ENCODE results near the gene DHRS7B. TPM values are rescaled to one million over a fixed set of nuclear protein-coding genes. Genes with fewer than 3 reads are reported as not detected.

DHRS7B gene
- total RNA-seq, 1 donor from 2014 or later: 20.2 TPM

DNA sequence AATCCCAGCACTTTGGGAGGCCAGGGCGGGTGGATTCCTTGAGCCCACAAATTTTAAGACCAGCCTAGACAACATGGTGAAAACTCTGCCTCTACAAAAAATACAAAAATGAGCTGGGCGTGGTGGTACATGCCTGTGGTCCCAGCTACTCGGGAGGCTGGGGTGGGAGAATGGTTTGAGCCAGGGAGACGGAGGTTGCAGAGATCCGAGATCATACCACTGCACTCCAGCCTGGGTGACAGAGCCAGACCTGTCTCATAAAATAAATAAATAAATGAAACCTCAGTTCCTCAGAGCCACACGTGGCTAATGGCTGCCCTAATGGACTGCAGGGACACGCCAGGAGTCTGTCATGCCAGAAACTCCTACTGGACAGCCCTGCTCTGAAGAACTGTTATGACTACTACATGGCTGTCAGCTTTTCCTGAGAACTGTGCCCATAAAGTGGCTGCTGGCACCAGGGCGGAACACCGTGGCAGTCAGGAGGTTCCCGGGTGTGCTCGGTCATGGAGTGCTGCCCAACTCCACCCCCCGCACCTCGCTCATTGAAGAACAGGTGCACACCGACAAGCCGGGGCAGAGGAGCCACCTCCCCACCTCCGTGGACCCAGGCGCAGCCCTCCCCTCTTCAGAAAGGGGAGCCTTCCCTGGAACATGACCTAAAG lies 82.9 kb downstream of the DHRS7B start:
- H3K4me3 Mint-ChIP-seq (ENCODE audit: unreplicated experiment): no peak overlapping the region
- H3K27me3 Mint-ChIP-seq (ENCODE audit: low read depth): no peaks in the 10 kb centered on the region
- no peaks in the 10 kb centered on the region for H3K9me3 Mint-ChIP-seq (ENCODE audit: low read depth)
- no peak for DNase-seq (ENCODE audit: low spot score)
- H3K36me3 Mint-ChIP-seq (ENCODE audit: low read depth): peaks cover 2% of the 10 kb centered on the region
- peak overlapping the region; percentile 49 for H3K27ac Mint-ChIP-seq (ENCODE audit: unreplicated experiment)
- TF ChIP-seq, protein P1, sequence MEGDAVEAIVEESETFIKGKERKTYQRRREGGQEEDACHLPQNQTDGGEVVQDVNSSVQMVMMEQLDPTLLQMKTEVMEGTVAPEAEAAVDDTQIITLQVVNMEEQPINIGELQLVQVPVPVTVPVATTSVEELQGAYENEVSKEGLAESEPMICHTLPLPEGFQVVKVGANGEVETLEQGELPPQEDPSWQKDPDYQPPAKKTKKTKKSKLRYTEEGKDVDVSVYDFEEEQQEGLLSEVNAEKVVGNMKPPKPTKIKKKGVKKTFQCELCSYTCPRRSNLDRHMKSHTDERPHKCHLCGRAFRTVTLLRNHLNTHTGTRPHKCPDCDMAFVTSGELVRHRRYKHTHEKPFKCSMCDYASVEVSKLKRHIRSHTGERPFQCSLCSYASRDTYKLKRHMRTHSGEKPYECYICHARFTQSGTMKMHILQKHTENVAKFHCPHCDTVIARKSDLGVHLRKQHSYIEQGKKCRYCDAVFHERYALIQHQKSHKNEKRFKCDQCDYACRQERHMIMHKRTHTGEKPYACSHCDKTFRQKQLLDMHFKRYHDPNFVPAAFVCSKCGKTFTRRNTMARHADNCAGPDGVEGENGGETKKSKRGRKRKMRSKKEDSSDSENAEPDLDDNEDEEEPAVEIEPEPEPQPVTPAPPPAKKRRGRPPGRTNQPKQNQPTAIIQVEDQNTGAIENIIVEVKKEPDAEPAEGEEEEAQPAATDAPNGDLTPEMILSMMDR (IDR thresholded peaks at IDR 0.05): no peak
- H3K4me1 Mint-ChIP-seq (ENCODE audit: low read depth): peaks cover 44% of the 10 kb centered on the region

DNA sequence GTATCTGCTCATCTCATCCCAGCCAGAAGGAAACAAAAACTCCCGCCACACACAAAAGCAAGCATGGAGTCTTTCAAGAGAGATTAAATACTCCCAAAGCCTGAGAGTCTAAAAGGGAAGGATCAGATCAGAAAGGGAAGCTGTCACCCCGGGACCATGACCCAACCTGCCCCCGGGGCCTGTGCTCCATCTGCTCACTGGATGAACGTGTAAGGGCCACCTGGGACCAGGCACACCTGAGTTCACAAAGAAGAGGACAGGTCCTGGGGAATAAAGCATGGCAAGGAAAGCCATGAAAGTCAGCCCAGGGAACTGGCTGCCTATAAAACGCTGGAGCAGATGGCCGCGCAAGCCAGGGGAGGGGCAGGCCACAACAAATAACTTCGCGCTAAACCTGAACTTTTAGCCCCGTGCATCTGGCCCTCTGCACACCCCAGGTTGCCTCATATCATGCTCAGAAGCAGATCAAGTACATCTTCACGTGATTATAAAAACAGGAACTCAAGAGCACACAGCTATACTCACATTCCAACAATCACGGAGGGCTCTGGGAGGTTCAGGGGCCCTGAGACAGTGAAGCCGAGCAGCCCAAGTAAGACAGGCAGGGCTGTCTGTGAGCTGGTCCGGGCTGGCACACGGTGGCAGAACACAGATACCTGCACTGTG lies 83.8 kb downstream of the DHRS7B start:
- H3K4me1 Mint-ChIP-seq (ENCODE audit: low read depth): peaks cover 44% of the 10 kb centered on the region
- no peak overlapping the region for H3K4me3 Mint-ChIP-seq (ENCODE audit: unreplicated experiment)
- TF ChIP-seq, protein P1 (IDR thresholded peaks at IDR 0.05): no peak
- H3K36me3 Mint-ChIP-seq (ENCODE audit: low read depth): peaks cover 2% of the 10 kb centered on the region
- no peaks in the 10 kb centered on the region for H3K27me3 Mint-ChIP-seq (ENCODE audit: low read depth)
- no peaks in the 10 kb centered on the region for H3K9me3 Mint-ChIP-seq (ENCODE audit: low read depth)
- DNase-seq (ENCODE audit: low spot score): no peak
- no peak overlapping the region for H3K27ac Mint-ChIP-seq (ENCODE audit: unreplicated experiment)

DNA sequence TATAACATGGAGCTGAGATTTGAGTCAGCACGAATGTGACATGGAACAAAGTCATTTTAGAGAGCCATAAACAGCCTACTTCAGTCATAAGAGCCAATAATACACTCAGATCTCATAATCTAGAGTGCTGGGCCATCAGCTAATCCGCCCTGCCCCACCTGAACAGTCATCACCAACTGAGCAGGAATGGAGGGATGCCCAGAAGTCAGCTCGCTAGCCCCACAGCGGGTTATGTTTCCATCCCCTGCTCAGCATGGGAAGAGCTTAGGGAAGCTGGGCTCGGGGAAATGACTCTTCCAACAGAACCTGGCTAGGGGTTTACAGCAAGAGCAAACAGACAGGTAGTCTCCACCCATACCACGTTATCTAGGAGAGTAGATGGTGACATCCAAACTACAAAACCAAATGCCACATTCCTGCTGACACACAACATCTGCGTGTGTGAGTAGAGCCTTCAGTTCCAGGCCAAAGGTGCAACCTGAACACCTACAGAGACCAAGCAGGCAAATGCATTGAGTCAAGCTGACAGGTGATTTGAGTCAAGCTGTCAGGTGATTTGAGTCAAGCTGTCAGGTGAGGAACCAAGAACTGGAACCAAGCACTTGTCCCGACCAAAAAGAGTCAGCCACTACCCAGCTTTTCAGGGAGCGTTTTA lies 85.2 kb downstream of the DHRS7B start:
- Mint-ChIP-seq H3K27me3 (ENCODE audit: low read depth) (no peaks in the 10 kb centered on the region), H3K9me3 (ENCODE audit: low read depth) (no peaks in the 10 kb centered on the region), H3K4me1 (ENCODE audit: low read depth) (peaks cover 47% of the 10 kb centered on the region), H3K4me3 (ENCODE audit: unreplicated experiment) (peak overlapping the region; percentile 84), H3K27ac (ENCODE audit: unreplicated experiment) (peak overlapping the region; percentile 98), H3K36me3 (ENCODE audit: low read depth) (peaks cover 2% of the 10 kb centered on the region)
- DNase-seq (ENCODE audit: low spot score): no peak
- TF ChIP-seq, protein P1 (IDR thresholded peaks at IDR 0.05): no peak

DNA sequence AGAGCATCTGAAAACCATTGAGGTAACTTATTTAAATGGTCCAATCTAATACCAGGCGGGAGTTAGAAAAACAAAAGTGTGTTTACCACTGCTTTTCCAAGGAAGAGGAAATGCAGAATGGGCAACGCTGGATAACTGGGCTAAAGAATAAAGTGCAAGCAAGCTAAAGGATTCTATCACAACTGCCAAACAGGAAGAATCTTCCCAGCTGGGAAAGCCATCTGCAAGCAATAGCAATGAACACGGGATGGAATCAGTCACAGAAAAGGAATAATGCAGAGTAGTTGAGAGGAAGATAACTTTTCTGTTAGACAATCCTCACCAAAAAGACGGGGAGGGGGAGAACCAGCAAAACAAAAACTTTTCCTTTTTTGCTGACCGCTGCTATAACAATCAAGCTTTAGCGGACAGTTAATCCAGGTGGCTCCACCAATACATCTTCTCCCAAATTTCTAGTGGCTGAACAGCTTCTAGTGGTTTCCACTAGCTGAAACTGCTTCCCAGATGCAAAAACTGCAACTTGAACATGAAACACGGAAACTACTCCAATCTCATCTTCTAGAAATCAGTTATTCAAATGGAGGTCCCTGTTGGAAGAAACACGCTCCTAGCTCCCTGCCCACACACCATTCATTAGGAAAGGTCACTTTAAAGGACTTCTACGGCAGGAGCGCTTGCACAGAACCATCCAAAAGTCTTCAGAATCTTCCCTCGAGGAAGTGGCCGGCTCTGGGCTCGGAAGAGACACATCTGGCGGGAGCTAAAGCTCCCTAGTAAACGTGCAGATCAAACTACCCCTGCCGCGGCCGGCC lies 86.3 kb downstream of the DHRS7B start:
- Mint-ChIP-seq H3K9me3 (ENCODE audit: low read depth) (no peaks in the 10 kb centered on the region), H3K4me1 (ENCODE audit: low read depth) (peaks cover 47% of the 10 kb centered on the region)

More for the DNA sequence above, 86.3 kb downstream of the DHRS7B start:
- TF ChIP-seq, protein P1 (IDR thresholded peaks at IDR 0.05): no peak
- peak overlapping the region; percentile 84 for H3K4me3 Mint-ChIP-seq (ENCODE audit: unreplicated experiment)
- no peak for DNase-seq (ENCODE audit: low spot score)
- H3K27me3 Mint-ChIP-seq (ENCODE audit: low read depth): no peaks in the 10 kb centered on the region
- peaks cover 2% of the 10 kb centered on the region for H3K36me3 Mint-ChIP-seq (ENCODE audit: low read depth)
- peak overlapping the region; percentile 98 for H3K27ac Mint-ChIP-seq (ENCODE audit: unreplicated experiment)
